HG03064 (cell line): ENCODE data around the gene UTF1.

ENCODE experiments used
- ATAC-seq: cut with Tn5 transposase; IDR thresholded peaks from one replicate; pipeline ENCODE4 v1.9.1; 2021; ENCODE audit warnings: low read depth; ENCODE audit not compliant: unreplicated experiment

The UTF1 gene

DNA sequence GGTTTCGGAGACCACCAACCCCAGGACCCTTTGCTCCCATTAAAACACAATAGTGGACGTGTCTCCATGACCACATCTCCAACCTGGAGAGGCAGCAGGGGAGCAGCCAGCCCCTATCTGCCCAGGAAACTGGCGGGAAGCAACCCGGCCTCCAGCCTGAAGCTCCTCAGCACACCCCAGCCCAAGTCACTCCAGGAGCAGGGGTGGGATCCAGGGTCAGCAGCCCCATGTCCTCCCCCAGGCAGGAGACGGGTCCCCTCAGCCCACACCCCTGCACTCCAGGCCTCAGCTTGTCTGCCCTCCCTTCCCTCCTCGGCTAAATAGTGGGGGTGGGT, 46.0 kb downstream of the UTF1 start:
- no peak for ATAC-seq

DNA sequence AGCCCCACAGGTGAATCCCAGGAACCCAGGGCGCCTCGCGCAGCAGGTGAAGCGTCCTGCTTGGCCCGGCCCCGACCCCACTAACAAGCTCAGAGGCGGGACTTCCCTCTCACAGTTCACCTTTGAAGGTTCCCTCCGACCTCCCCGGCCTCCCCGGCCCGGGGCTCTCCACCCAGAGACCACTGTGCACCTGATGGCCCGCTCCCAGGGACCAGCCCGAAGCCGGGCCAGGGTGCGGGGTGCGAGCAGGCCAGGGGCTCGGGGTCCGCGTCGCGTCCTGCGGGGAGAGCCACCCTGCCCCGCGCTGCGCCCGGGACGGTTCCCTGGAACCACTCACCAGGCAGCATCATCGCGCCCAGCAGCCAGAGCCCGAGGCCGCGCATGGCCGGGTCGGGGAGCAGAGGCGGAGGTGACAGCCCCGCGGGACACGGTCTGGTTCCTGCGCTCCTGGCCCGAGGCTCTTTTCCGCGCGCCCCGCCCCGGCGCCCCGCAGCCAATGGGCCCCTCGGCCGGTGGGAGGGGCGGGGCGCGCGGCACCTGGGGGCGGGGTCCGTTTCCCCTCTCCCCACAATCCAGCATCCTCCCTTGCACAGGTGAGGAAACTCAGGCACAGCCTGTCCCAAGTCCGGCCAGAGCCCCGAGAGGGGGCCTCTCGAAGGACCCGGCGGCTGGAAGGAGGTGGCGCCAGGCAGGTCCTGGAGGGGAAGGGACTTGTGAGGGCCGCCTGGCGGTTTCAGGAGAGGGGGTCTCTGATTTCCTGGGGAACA, 46.6 kb downstream of the UTF1 start, which contains the start of gene ADAM8:
TSS of gene ADAM8 (minus strand) at position 434 of the 767 bp plus-strand sequence. CDS start at position 383, 51 bp downstream.
- peak; percentile 39 for ATAC-seq

DNA sequence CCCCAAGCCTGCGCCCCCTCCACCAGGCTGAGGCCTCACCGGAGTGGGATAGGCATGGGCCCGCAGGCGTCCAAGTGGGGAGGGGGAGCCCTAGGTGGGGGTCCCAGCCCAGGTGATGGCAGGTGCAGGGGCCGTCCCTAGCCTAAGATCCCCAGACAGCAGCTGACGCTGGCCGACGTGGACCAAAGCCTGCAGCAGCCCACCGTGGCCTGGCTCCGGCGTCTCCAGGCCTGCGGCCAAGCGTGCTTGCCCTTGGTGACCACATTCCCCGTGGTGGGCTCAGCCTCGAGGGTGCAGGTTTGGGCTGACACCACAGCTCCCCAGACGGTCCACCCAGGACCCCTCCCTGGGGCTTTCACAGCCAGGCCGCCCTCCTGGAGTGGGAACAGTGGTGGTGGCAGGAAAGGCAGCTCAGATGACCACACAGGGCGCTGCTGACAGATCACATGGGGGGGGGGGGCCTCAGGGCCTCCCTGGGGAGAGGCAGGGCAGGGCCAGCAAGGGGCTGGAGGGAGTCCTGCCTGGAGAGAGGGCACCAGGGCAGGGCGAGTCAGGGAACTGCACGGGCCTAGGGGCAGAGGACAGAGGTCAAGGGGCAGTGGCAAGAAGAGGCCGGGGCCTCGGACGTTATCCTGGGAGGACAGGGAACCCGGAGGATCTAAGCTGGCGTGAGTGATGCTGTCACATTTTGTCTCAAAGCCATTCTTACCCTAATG, 47.4 kb downstream of the UTF1 start:
- no peak for ATAC-seq

DNA sequence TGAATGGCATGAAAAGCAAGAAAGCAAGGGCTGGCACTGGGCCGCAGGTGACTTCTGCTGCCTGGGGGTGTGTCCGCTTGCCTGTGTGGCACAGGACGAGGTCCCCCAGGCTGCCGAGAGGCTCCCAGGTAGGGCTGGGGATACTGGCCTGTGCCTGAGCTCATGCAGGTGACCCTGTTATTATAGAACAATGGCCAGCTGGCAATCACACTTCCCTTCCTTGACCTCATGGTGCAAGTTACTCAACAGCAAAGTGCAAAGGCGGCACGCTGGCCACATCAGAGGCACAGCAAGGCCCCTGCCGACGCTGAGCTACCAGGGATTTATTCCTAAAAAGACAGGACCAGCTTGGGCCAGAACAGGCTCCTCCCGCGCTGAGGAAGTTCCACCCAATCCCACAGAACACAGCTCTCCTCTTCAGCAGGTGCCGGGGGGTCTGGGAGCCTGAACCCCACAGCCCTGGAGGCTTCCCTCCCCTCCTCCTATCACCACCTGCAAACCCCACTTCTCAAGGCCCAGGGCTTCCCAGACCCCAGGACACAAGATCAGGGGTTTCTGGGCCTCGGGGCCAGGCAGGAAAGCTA, 48.1 kb downstream of the UTF1 start:
- ATAC-seq, result no peak

DNA sequence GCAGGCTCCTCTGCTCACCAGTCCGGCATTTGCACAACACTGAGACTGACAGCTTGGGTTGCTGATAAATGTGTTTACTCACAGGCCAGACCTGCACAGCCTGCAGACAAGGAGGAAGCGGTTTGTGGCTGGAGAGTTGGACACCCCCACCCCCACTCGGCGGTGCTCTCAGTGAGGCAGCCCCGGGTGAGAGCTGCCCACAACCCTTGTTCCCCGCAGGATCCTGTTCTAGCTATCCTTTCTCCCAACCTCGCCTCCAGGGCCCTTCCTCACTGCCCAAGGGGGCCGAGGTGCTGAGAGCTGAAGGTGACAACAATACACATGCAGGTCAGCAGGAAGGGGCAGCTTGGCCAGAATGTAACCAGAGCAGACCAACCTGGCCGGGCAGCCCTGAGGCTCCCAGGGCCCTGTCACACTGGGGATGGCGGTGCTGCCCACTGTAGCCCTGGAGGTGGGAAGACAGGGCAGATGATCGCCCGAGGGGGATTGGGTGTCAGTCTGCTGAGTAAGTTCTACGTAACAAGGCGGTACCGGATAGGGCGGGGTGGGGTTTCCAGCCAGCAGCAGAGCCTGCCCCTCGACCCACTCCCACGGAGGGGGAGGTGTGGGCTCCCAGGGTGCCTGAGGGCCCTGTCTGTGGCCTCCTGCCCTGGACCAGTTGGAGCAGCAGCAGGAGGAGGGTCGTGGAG, 48.7 kb downstream of the UTF1 start:
- ATAC-seq, result peak; percentile 37

DNA sequence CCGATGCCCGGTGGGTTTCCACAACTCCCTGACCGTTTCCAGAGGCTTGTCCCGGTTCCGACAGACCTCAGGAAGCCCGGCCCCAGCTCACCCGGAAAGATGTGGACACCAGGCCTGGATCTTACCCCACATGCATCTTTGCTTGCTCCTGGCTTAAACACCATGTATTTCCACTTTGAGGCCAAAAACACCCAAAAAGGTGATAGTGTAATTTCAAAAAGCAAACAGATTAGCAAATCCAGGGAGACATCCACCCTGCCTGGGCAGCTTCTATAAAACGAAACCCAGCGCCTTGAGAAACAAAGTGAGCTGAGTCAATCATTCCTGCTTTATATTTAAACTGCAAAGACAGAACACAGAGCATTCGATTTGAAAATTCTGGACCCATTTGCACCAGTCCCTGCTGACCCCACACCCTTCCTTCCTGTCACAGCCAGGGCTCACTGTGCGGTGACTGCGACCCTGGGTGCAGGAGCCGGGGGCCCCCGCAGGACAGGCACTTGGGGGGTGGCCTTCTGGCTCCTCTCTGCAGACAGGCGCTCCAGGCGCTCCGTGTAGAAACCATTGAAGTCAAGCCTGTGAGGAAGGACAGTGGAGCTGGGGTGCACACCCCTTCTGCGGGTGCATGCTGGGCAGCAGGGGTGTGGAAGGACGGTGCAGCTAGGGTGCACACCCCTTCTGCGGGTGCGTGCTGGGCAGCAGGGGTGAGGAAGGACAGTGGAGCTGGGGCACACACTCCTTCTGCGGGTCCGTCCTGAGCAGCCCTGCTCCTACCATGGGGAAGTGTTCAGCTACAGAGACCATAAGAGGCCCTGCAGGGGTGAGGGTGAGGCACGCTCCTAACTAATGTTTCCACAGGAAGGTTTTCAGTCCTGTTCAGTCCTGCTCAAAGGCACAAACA, 49.6 kb downstream of the UTF1 start:
- ATAC-seq, result no peak

DNA sequence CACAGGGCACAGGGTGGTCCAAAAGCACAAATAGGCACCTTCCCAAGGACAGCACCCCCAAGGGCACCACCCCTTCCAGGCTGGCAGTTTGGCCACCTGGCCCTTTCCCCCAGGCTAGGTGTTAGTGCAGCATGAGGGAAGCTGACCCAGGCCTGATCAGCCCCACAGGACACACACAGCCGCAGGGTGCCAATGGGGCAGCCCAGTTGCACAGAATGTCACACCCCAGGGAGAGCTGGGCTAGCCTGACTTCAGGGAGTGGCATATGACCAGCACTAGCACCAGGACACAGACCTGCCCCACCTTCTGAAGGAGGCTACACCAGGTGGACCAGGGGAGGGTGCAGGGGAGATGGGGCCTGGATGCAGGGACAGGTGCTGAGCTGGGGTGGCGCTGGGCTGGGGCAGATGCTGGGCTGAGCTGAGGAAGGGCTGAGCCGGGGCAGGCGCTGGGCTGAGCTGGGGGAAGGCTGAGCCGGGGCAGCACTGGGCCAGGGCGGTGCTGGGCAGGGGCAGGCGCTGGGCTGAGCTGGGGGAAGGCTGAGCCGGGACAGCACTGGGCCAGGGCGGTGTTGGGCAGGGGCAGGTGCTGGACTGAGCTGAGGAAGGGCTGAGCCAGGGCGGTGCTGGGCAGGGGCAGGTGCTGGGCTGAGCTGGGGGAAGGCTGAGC, 50.5 kb downstream of the UTF1 start:
- no peak for ATAC-seq

DNA sequence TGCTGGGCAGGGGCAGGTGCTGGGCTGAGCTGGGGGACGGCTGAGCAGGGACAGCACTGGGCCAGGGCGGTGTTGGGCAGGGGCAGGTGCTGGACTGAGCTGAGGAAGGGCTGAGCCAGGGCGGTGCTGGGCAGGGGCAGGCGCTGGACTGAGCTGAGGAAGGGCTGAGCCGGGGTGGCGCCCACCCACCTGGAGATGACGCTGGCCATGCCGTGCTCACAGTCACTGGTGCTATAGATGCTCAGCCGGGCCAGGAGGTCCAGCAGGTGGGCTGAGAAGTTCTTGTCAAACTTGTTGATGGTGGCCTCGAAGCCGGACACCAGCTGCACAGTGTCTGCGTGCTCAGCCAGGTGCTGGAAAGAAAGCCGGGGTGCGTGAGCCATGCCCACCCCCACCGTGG, 51.1 kb downstream of the UTF1 start:
- no peak for ATAC-seq
